ENCODE results near the gene KLHL42. TPM values are rescaled to one million over a fixed set of nuclear protein-coding genes. Genes with fewer than 3 reads are reported as not detected.

The KLHL42 gene
- polyA plus RNA-seq, 2 of the 4 experiments (the other 2 are of a cell fraction) = 15.2 to 29.1 TPM

- peak overlapping the region; percentile 97 for H3K4me2 ChIP-seq
- FAIRE-seq (no peak), ATAC-seq (no peak), DNase-seq (ENCODE audit: low read depth in 1 of 2, low spot score in 1 of 2) (no peak)
- TF ChIP-seq, protein P1, sequence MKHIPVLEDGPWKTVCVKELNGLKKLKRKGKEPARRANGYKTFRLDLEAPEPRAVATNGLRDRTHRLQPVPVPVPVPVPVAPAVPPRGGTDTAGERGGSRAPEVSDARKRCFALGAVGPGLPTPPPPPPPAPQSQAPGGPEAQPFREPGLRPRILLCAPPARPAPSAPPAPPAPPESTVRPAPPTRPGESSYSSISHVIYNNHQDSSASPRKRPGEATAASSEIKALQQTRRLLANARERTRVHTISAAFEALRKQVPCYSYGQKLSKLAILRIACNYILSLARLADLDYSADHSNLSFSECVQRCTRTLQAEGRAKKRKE (CRISPR knock-in tag; IDR thresholded peaks at IDR 0.05; ENCODE audit: low read depth) = no peak
- no peak overlapping the region for H3K27ac ChIP-seq
- POLR2A ChIA-PET = no interaction called here
- H3K4me1 ChIP-seq = peaks cover 37% of the 10 kb centered on the region
- peak overlapping the region; percentile 1; the same call in 1 of the 3 replicates for H3K4me3 ChIP-seq
- no peaks in the 10 kb centered on the region for H3K9me3 ChIP-seq
- 91% methylated on average over 1 of the region's 1 CpG for WGBS (ENCODE audit: missing lambda C conversion rate)
- CTCF ChIA-PET = interaction anchor here (3.0 kb wide), 1 partner anchor 22 kb away, joined by 9 read pairs; no protein-coding TSS in a partner anchor
Observed at GRCh38 chr12:27782481-27782880, 2.4 kb downstream of the KLHL42 start.

- 72% methylated on average over 3 of the region's 3 CpGs for WGBS (ENCODE audit: missing lambda C conversion rate)
- H3K4me3 ChIP-seq = no peak overlapping the region
- peak overlapping the region; percentile 14; the same call in 1 of the 3 replicates for H3K4me2 ChIP-seq
- ATAC-seq = no peak
- POLR2A ChIA-PET = no interaction called here
- FAIRE-seq = no peak
- CTCF ChIA-PET = interaction anchor here (0.9 kb wide), 1 partner anchor 35 kb away, joined by 5 read pairs; no protein-coding TSS in a partner anchor
- no peak overlapping the region for H3K27ac ChIP-seq
- H3K9me3 ChIP-seq = no peaks in the 10 kb centered on the region
- no peak for DNase-seq (ENCODE audit: low read depth in 1 of 2, low spot score in 1 of 2)
- H3K4me1 ChIP-seq = peaks cover 36% of the 10 kb centered on the region
- peak in 1 of 2 experiments; percentile 6; a peak in 1 of 4 replicates for TF ChIP-seq CEBPB (IDR thresholded peaks at IDR 0.05)
- TF ChIP-seq, protein P2, sequence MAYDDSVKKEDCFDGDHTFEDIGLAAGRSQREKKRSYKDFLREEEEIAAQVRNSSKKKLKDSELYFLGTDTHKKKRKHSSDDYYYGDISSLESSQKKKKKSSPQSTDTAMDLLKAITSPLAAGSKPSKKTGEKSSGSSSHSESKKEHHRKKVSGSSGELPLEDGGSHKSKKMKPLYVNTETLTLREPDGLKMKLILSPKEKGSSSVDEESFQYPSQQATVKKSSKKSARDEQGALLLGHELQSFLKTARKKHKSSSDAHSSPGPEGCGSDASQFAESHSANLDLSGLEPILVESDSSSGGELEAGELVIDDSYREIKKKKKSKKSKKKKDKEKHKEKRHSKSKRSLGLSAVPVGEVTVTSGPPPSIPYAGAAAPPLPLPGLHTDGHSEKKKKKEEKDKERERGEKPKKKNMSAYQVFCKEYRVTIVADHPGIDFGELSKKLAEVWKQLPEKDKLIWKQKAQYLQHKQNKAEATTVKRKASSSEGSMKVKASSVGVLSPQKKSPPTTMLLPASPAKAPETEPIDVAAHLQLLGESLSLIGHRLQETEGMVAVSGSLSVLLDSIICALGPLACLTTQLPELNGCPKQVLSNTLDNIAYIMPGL (CRISPR knock-in tag; IDR thresholded peaks at IDR 0.05; ENCODE audit: borderline replicate concordance) = no peak
Observed at GRCh38 chr12:27785882-27786570, 6.0 kb downstream of the KLHL42 start.

GRCh38 chr12:27787559-27787958, 7.5 kb downstream of the KLHL42 start:
- CTCF ChIA-PET = interaction anchor here (0.7 to 1.0 kb wide), 2 partner anchors 13 to 34 kb away, joined by 3 to 4 read pairs; no protein-coding TSS in a partner anchor
- no peak overlapping the region for H3K4me3 ChIP-seq
- FAIRE-seq = no peak
- no peaks in the 10 kb centered on the region for H3K9me3 ChIP-seq
- DNase-seq (ENCODE audit: low read depth in 1 of 2, low spot score in 1 of 2) = no peak
- H3K4me1 ChIP-seq = peaks cover 21% of the 10 kb centered on the region; the same call in 2 of the 3 replicates
- H3K27ac ChIP-seq = no peak overlapping the region
- POLR2A ChIA-PET = no interaction called here
- WGBS (ENCODE audit: missing lambda C conversion rate) = 92% methylated on average over 2 of the region's 2 CpGs
- H3K4me2 ChIP-seq = no peak overlapping the region
- no peak for ATAC-seq
- TF ChIP-seq MYC (IDR thresholded peaks at IDR 0.05; ENCODE audit: borderline replicate concordance, low read length) (no peak), RFX5 (IDR thresholded peaks at IDR 0.05) (no peak), HOXA7 (CRISPR knock-in tag; IDR thresholded peaks at IDR 0.05) (no peak), SREBF2 (IDR thresholded peaks at IDR 0.05) (no peak), MAX (IDR thresholded peaks at IDR 0.05) (no peak), MAZ (IDR thresholded peaks at IDR 0.05; ENCODE audit: borderline replicate concordance, low read depth, low read length) (no peak), CBX2 (IDR thresholded peaks at IDR 0.05; ENCODE audit: borderline replicate concordance, low read depth) (no peak), ELK1 (IDR thresholded peaks at IDR 0.05; ENCODE audit: low read depth, low read length) (no peak), FOXS1 (CRISPR knock-in tag; IDR thresholded peaks at IDR 0.05) (no peak), RAD21 (conservative IDR thresholded peaks at IDR 0.05 in 1 of 2, IDR thresholded peaks at IDR 0.05 in 1 of 2) (no peak), HEYL (CRISPR knock-in tag; IDR thresholded peaks at IDR 0.05) (no peak), HOXB13 (CRISPR knock-in tag; IDR thresholded peaks at IDR 0.05; ENCODE audit: low read depth) (no peak), POLR2AphosphoS2 (conservative IDR thresholded peaks at IDR 0.05; ENCODE audit: low read length) (no peak), NFE2L2 (conservative IDR thresholded peaks at IDR 0.05; ENCODE audit: low read length) (no peak), CBX8 (IDR thresholded peaks at IDR 0.05) (no peak)
- TF ChIP-seq, protein P1 (CRISPR knock-in tag; IDR thresholded peaks at IDR 0.05; ENCODE audit: low read depth) = no peak
